Fibroblast of lung (primary cell): ENCODE measurements around the gene ZBTB37.

ENCODE experiments used
- EZH2 ChIP-seq: IDR thresholded peaks from 2 replicates; pipeline ENCODE4 v1.5.1; 2012; ENCODE audit warnings: low read length, control low read depth, mild to moderate bottlenecking; ENCODE audit errors: missing control alignments
- TF ChIP-seq, protein P1 (sequence below), 2 donors: IDR thresholded peaks in 1 of 2; conservative IDR thresholded peaks in 1 of 2; 1 replicate in 1 of 2; 2 replicates in 1 of 2; pipeline ENCODE4 v1.5.1; 2011 to 2012; ENCODE audit warnings: low read length in 2 of 2, control low read depth in 1 of 2, inconsistent platforms in 1 of 2, low read depth in 1 of 2, mild to moderate bottlenecking in 1 of 2

GRCh38 chr1:173884701-173885100 lies 16.5 kb downstream of the ZBTB37 start:
- TF ChIP-seq, protein P1, sequence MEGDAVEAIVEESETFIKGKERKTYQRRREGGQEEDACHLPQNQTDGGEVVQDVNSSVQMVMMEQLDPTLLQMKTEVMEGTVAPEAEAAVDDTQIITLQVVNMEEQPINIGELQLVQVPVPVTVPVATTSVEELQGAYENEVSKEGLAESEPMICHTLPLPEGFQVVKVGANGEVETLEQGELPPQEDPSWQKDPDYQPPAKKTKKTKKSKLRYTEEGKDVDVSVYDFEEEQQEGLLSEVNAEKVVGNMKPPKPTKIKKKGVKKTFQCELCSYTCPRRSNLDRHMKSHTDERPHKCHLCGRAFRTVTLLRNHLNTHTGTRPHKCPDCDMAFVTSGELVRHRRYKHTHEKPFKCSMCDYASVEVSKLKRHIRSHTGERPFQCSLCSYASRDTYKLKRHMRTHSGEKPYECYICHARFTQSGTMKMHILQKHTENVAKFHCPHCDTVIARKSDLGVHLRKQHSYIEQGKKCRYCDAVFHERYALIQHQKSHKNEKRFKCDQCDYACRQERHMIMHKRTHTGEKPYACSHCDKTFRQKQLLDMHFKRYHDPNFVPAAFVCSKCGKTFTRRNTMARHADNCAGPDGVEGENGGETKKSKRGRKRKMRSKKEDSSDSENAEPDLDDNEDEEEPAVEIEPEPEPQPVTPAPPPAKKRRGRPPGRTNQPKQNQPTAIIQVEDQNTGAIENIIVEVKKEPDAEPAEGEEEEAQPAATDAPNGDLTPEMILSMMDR (conservative IDR thresholded peaks at IDR 0.05 in 1 of 2, IDR thresholded peaks at IDR 0.05 in 1 of 2; ENCODE audit: low read depth in 1 of 2, low read length in 2 of 2): no peak
- no peak for TF ChIP-seq EZH2
